GM19351 (cell line): ENCODE results near the gene RGPD3.
"Not testable (repeated sequence)": the region's sequence is repeated elsewhere in the genome, so short reads cannot be mapped to it uniquely, and the experiment has no call there.

Source experiments
- ATAC-seq: cut with Tn5 transposase; IDR thresholded peaks from one replicate; pipeline ENCODE4 v1.9.1; 2021; ENCODE audit warnings: mild to moderate bottlenecking, moderate library complexity; ENCODE audit not compliant: unreplicated experiment

RGPD3 gene

GRCh38 chr2:106468107-106468506 is at the start of gene RGPD3:
RGPD3 (minus strand) TSS chr2:106468413; CDS start chr2:106468288, 125 bp downstream.
- ATAC-seq = not testable (repeated sequence)

GRCh38 chr2:106517329-106517728 is 49.1 kb upstream of the RGPD3 start:
- no peak for ATAC-seq

GRCh38 chr2:106516864-106517263 is 48.7 kb upstream of the RGPD3 start:
- ATAC-seq = no peak

GRCh38 chr2:106516436-106516835 is 48.2 kb upstream of the RGPD3 start:
- no peak for ATAC-seq

DNA sequence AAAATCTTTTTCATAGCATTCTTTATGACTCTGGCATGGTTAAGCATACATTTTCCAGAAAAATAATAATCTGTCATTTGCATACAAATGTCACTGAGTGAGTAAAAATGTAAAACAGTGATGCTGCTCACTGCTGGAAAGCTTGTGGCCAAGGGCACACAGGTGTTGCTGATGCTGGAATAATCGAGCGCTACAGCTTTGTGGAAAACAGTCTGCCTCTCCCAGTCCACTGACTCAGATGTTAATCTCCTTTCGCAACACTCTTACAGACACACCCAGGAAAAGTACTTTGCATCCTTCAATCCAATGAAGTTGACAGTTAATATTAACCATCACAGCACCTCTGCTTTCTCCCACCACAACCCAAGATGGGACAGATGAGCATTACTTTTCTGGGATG is 46.6 kb upstream of the RGPD3 start:
- ATAC-seq = not testable (repeated sequence)

- not testable (repeated sequence) for ATAC-seq
These were observed 45.2 kb upstream of the RGPD3 start for GRCh38 chr2:106513391-106513790.

GRCh38 chr2:106511934-106512333 is 43.7 kb upstream of the RGPD3 start:
- not testable (repeated sequence) for ATAC-seq

GRCh38 chr2:106511476-106511901 is 43.3 kb upstream of the RGPD3 start:
- not testable (repeated sequence) for ATAC-seq

GRCh38 chr2:106510791-106511190 is 42.6 kb upstream of the RGPD3 start:
- not testable (repeated sequence) for ATAC-seq

DNA sequence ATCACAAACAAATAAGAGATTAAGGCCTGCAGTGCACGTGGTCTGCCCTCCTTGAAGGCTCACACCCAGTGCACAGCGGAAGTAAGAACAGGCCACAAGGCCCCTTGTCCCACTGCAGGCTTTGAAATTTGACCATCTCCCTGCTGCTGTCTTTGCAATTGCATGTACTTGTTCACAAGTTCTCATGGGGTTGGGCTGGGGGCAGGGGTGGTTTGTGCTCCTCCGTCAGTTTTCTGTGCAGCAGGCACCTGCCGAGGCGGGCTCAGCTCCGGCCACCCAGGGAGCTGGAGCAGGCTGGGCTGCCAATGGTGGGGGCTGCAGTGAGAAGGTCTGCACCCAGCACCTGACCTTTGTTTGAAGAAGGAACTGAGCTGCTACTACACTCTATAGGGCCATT is 41.2 kb upstream of the RGPD3 start:
- ATAC-seq = not testable (repeated sequence)

- not testable (repeated sequence) for ATAC-seq
These were observed 40.6 kb upstream of the RGPD3 start for GRCh38 chr2:106508660-106509373.

DNA sequence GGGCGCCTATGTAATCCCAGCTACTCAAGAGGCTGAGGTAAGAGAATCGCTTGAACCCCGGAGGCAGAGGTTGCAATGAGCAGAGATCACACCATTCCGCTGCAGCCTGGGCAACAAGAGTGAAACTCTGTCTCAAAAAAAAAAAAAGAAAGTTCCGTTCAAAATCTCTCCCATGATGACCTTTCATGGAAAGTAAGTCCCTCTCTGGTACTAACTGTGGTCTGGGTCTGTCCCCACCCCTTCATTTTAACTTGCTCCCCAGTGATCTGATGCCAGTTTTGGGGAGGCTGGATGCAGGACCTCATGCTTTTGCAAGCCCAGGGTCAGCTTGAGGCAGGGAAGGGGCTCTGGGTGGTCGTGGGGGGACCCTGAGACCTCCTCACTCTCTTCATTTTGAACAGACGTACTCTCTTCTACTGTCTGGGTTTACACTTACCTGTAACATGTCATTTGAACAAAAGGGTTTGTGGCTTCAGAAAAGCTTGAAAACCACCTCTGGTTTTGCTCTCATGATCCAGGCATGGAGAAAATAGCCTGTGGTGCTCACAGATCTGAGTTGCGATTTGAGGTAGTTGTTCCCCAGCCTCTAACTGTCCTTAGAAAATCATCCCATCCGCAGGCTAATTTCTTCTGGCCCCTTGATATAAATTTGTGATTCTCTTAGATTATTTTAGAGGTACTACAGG is 37.9 kb upstream of the RGPD3 start:
- not testable (repeated sequence) for ATAC-seq

DNA sequence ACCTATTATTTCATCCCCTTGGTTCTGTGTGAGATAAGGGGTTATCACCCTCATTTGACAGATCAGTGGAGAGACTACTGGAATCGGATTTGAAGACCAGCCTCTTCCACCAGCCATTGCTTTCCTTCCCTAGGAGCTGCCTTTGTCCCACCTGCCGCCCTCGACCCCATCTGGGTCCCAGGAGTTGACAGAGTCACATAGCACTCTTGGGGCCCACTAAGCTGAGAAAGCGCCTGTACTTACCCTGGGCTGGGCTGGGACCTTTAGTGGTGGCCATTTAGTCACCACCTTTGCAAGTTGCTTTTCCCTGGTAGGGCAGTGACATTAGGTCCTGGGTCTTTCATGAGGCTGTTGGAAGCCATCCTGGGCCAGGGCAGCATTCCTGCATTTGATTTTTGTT is 36.6 kb upstream of the RGPD3 start:
- not testable (repeated sequence) for ATAC-seq

DNA sequence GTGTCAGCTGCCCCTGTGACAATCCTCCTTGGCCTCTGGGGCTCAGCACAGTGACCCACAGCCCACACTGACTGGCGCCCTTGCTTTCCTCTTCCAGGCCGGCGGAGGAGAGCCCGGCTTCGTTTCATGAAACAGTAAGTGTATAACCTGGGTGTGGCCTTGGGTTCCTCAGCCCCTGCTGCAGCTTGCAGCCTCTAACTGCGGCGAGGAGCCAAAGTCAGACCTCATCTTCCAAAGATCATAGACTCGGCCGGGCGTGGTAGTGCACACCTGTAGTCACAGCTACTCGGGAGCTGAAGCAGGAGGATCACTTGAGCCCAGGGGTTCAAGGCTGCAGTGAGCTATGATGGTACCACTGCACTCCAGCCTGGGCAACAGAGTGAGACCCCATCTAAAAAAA is 36.0 kb upstream of the RGPD3 start:
- ATAC-seq = not testable (repeated sequence)

GRCh38 chr2:106502351-106502750 is 34.1 kb upstream of the RGPD3 start:
- not testable (repeated sequence) for ATAC-seq

DNA sequence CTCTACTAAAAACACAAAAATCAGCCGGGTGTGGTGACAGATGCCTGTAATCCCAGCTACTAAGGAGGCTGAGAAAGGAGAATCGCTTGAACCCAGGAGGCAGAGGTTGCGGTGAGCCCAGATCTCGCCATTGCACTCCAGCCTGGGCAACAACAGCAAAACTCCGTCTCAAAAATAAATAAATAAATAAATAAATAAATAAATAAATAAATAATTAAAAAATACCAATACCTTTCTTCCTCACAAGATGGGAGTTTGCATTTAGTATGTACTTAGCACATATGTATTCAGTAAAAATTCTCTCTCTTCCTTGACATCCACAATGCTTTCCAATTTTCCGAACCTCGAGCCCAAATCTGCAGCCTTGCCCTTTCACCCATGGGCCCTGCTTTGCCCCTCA is 32.1 kb upstream of the RGPD3 start:
- ATAC-seq = not testable (repeated sequence)

DNA sequence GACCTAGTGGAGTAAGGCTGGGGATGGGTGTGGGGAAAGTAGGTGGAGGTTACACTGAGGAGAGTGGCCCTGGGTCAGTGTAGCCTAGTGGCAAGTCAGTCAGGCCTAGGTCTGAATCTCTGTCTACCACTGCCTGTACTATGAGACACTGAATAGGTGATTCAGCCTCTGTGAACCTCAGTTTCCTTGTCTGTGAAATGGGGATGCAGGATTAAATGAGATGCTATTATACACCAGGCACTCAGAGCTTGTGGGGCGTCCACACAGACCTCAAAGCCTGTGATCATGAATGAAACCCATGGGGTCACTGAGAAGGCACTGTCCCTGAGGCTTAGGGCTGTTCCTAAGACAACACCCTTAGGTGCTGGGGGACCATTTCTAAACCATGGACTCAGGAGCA is 30.3 kb upstream of the RGPD3 start:
- not testable (repeated sequence) for ATAC-seq

GRCh38 chr2:106492913-106493312 is 24.7 kb upstream of the RGPD3 start:
- not testable (repeated sequence) for ATAC-seq

DNA sequence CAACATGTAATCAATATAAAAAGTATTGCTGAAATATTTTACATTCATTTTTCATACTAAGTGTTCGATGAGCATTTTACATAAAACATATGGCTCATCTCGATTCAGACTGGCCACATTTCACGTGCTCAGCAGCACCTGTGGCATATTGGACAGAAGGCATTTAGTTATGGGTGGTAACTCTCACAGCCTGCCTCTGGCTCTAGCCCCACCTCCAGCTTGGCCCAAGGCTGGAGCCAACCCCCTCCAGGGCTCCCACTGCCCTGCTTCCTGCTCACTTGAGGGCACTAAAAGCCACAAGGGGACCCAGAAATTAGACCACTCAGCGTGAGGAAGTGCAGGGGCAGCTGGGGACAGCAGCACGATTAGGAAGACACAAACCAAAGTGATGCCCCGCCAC is 24.2 kb upstream of the RGPD3 start:
- not testable (repeated sequence) for ATAC-seq

- not testable (repeated sequence) for ATAC-seq
These were observed 21.5 kb upstream of the RGPD3 start for GRCh38 chr2:106489701-106490100.

DNA sequence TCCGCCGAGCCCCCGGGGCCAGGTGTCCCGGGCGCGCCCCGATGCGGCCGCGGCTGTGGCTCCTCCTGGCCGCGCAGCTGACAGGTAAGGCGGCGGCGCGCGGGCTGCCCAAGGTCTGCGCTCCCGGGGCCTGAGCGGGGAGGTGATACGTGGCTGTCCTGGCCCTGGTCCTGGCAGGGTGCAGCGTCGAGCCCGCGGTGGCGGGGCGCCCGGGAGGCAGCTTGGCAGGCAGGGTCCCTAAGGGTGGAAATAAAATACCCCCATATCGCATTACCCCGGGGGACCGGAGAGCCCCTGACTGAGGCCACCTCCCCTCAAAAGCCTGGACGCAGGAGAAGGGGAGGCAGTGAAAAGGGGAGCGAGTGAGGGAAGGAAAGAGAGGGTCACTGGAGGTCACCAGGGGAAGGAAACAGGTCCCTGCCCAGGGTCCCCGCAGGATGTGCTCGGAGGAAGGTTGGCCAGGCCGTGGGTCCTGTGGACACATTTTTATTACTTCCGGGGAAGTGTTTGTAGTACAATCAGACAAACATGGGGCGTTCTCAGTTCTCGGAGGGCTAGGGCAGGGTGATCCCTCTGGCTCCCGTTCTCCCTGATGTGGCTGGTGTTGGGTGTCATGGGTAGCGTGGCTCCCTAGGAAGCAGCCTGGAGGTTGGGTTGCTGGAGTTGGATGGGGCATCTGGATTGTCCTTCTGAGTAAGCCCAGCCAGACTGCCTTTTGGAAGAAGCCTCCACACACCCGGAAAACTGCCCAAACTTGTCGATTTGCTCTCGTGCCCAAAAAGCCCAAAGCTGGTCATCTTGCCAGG is 19.4 kb upstream of the RGPD3 start:
- ATAC-seq = not testable (repeated sequence)
